ENCODE measurements around the gene SOAT2. TPM values are rescaled to one million over a fixed set of nuclear protein-coding genes. Genes with fewer than 3 reads are reported as not detected.

The SOAT2 gene
- total and polyA plus RNA-seq, 7 experiments from 2014 or later: 0.31 to 0.69 (median 0.46) TPM; not detected in 2

GRCh38 chr12:53079226-53080117 is 23.8 kb upstream of the SOAT2 start, which contains the start of gene SPRYD3:
TSS of gene SPRYD3 (minus strand) at chr12:53079390. CDS start at chr12:53079333, 57 bp downstream.
- peaks cover 0 to 3% (median 0%) of the 10 kb centered on the region in 5 donors for H3K27me3 Mint-ChIP-seq
- H3K9me3 Mint-ChIP-seq: no peaks in the 10 kb centered on the region
- peaks cover 26 to 53% (median 40%) of the 10 kb centered on the region in 7 donors for H3K4me1 Mint-ChIP-seq
- H3K27ac Mint-ChIP-seq: peak within 1 kb of the TSS; percentile 95 to 98 (median 96)
- ATAC-seq (peak; percentile 99), DNase-seq (peak; percentile 96 to 99 (median 97))
- ChIA-PET POLR2A (interaction anchor here (0.6 to 4.2 kb wide), 23 partner anchors 9 to 422 kb away, joined by 3 to 35 read pairs (median 6); partner anchors contain the start of genes AAAS, CSAD, EIF4B and IGFBP6), CTCF (interaction anchor here (0.6 to 4.9 kb wide), 8 partner anchors 13 to 1122 kb away, joined by 3 to 38 read pairs (median 4); partner anchors contain the start of gene IGFBP6)
- Histone ChIP-seq H3K36me3 (ENCODE audit: control insufficient read depth in 2 of 3, insufficient read depth in 3 of 3, low read length in 3 of 3) (peaks cover 0 to 34% (median 7%) of the 10 kb centered on the region in 3 experiments), H3K4me3 (ENCODE audit: low read length) (peak within 1 kb of the TSS; percentile 95), H3K27me3 (ENCODE audit: control insufficient read depth in 2 of 2, insufficient read depth in 2 of 2, low read length in 2 of 2) (no peaks in the 10 kb centered on the region), H3K4me1 (ENCODE audit: control insufficient read depth in 2 of 2, insufficient read depth in 2 of 2, low read length in 2 of 2) (peaks cover 10 to 14% of the 10 kb centered on the region in 2 donors), H3K27ac (ENCODE audit: low read depth, low read length) (peak within 1 kb of the TSS; percentile 93), H3K9me3 (ENCODE audit: control insufficient read depth in 2 of 3, low read length in 3 of 3) (no peaks in the 10 kb centered on the region)
- H3K36me3 Mint-ChIP-seq: peaks cover 0 to 16% (median 9%) of the 10 kb centered on the region in 5 donors
- intact Hi-C loops (cut with micrococcal nuclease): loop anchor here (1.0 to 2.0 kb wide), 8 partner anchors 13 to 373 kb away; partner anchors contain the start of genes CSAD (in 2 of the 2), EIF4B (in 2 of the 2), ZNF740 (in 2 of the 2) and ESPL1 (in 1 of the 2)
- H3K4me3 Mint-ChIP-seq: peak within 1 kb of the TSS; percentile 90 to 98 (median 92)

- no peak for ATAC-seq
- CTCF ChIA-PET: interaction anchor here (2.0 kb wide), 1 partner anchor 15 kb away, joined by 5 read pairs; no protein-coding TSS in a partner anchor
- no peak overlapping the region for H3K4me3 ChIP-seq (ENCODE audit: low read length)
- no peak for DNase-seq
- H3K27me3 Mint-ChIP-seq: peaks cover 0 to 16% (median 0%) of the 10 kb centered on the region in 5 donors
- no peaks in the 10 kb centered on the region for H3K9me3 ChIP-seq (ENCODE audit: control insufficient read depth in 2 of 3, low read length in 3 of 3)
- intact Hi-C loops (cut with micrococcal nuclease): no loop called here
- H3K4me1 ChIP-seq (ENCODE audit: control insufficient read depth in 2 of 2, insufficient read depth in 2 of 2, low read length in 2 of 2): peaks cover 6 to 8% of the 10 kb centered on the region in 2 donors
- H3K36me3 Mint-ChIP-seq: no peaks in the 10 kb centered on the region
- H3K27me3 ChIP-seq (ENCODE audit: control insufficient read depth in 2 of 2, insufficient read depth in 2 of 2, low read length in 2 of 2): no peaks in the 10 kb centered on the region
- no peak overlapping the region for H3K27ac Mint-ChIP-seq
- no peak overlapping the region for H3K27ac ChIP-seq (ENCODE audit: low read depth, low read length)
- no peaks in the 10 kb centered on the region for H3K9me3 Mint-ChIP-seq
- peaks cover 0 to 3% (median 0%) of the 10 kb centered on the region in 3 experiments for H3K36me3 ChIP-seq (ENCODE audit: control insufficient read depth in 2 of 3, insufficient read depth in 3 of 3, low read length in 3 of 3)
- H3K4me1 Mint-ChIP-seq: peaks cover 11 to 29% (median 22%) of the 10 kb centered on the region in 7 donors
- POLR2A ChIA-PET: interaction anchor here (0.9 kb wide), 1 partner anchor 15 kb away, joined by 3 read pairs; no protein-coding TSS in a partner anchor
- no peak overlapping the region for H3K4me3 Mint-ChIP-seq
Observed at GRCh38 chr12:53082637-53083175, 20.6 kb upstream of the SOAT2 start.

GRCh38 chr12:53086361-53086760 is 16.9 kb upstream of the SOAT2 start:
- Mint-ChIP-seq H3K27me3 (peaks cover 0 to 36% (median 0%) of the 10 kb centered on the region in 5 donors), H3K9me3 (no peaks in the 10 kb centered on the region), H3K27ac (no peak overlapping the region), H3K4me3 (no peak overlapping the region), H3K4me1 (peaks cover 0 to 5% (median 0%) of the 10 kb centered on the region in 7 donors), H3K36me3 (no peaks in the 10 kb centered on the region)
- Histone ChIP-seq H3K4me3 (ENCODE audit: low read length) (no peak overlapping the region), H3K27ac (ENCODE audit: low read depth, low read length) (no peak overlapping the region), H3K4me1 (ENCODE audit: control insufficient read depth in 2 of 2, insufficient read depth in 2 of 2, low read length in 2 of 2) (no peaks in the 10 kb centered on the region), H3K36me3 (ENCODE audit: control insufficient read depth in 2 of 3, insufficient read depth in 3 of 3, low read length in 3 of 3) (no peaks in the 10 kb centered on the region), H3K27me3 (ENCODE audit: control insufficient read depth in 2 of 2, insufficient read depth in 2 of 2, low read length in 2 of 2) (no peaks in the 10 kb centered on the region), H3K9me3 (ENCODE audit: control insufficient read depth in 2 of 3, low read length in 3 of 3) (no peaks in the 10 kb centered on the region)
- ATAC-seq (no peak), DNase-seq (no peak)
- CTCF ChIA-PET: interaction anchor here (0.8 to 2.0 kb wide), 2 partner anchors 11 to 19 kb away, joined by 3 to 5 read pairs; partner anchors contain the start of gene IGFBP6
- POLR2A ChIA-PET: interaction anchor here (0.6 to 1.5 kb wide), 2 partner anchors 11 to 195 kb away, joined by 3 read pairs; no protein-coding TSS in a partner anchor
- intact Hi-C loops (cut with micrococcal nuclease): no loop called here

DNA sequence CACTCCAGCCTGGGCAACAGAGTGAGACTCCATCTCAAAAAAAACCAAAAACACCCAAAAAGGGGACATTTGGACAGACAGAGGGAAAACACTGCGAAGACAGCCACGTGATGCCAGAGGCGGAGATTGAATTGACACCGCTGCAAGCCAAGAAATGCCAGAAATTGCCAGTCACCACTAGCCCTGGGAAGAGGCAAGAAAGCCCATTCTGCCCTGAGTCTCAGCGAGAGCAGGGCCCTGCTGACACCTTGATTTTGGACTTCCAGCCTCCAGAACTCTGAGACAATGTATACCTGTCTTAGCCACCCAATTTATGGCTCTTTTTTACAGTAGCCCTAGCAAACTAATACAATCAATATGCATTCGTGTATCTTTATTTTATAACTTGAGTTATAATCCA is 13.2 kb upstream of the SOAT2 start:
- intact Hi-C loops (cut with micrococcal nuclease): no loop called here
- DNase-seq (no peak), ATAC-seq (no peak)
- Histone ChIP-seq H3K4me3 (ENCODE audit: low read length) (no peak overlapping the region), H3K4me1 (ENCODE audit: control insufficient read depth in 2 of 2, insufficient read depth in 2 of 2, low read length in 2 of 2) (no peaks in the 10 kb centered on the region), H3K9me3 (ENCODE audit: control insufficient read depth in 2 of 3, low read length in 3 of 3) (no peaks in the 10 kb centered on the region), H3K27me3 (ENCODE audit: control insufficient read depth in 2 of 2, insufficient read depth in 2 of 2, low read length in 2 of 2) (no peaks in the 10 kb centered on the region), H3K27ac (ENCODE audit: low read depth, low read length) (no peak overlapping the region), H3K36me3 (ENCODE audit: control insufficient read depth in 2 of 3, insufficient read depth in 3 of 3, low read length in 3 of 3) (no peaks in the 10 kb centered on the region)
- ChIA-PET POLR2A (interaction anchor here (0.7 to 1.4 kb wide), 2 partner anchors 11 to 101 kb away, joined by 3 to 6 read pairs; partner anchors contain the start of gene SPRYD3), CTCF (interaction anchor here (1.0 to 1.4 kb wide), 2 partner anchors 12 to 13 kb away, joined by 3 read pairs; partner anchors contain the start of gene SOAT2)
- Mint-ChIP-seq H3K27ac (peak overlapping the region in 1 of 9 donors; percentile 55), H3K4me3 (no peak overlapping the region), H3K36me3 (no peaks in the 10 kb centered on the region), H3K4me1 (peaks cover 0 to 5% (median 0%) of the 10 kb centered on the region in 7 donors), H3K9me3 (no peaks in the 10 kb centered on the region), H3K27me3 (peaks cover 0 to 50% (median 5%) of the 10 kb centered on the region in 5 donors)

DNA sequence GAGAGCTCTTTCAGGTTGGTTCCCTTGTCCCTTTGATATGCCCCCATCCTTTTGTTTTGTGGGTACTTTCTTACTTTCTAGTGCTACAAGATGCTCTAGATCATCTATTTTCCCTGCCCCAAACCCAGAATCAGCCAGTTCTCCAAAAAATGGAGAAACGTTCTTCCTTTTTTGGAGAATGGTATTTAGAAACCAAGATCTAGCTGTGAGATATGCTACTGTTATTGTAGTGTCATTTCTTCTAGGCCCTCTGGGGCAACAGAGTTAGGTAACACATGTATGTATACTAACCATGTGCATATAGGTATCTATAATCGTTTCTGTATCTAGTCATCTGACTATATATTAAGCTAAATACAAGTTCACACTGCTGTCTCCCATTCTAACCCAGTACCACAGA is 12.7 kb upstream of the SOAT2 start:
- no peaks in the 10 kb centered on the region for H3K27me3 ChIP-seq (ENCODE audit: control insufficient read depth in 2 of 2, insufficient read depth in 2 of 2, low read length in 2 of 2)
- H3K9me3 Mint-ChIP-seq: no peaks in the 10 kb centered on the region
- H3K36me3 Mint-ChIP-seq: no peaks in the 10 kb centered on the region
- intact Hi-C loops (cut with micrococcal nuclease): no loop called here
- no peaks in the 10 kb centered on the region for H3K9me3 ChIP-seq (ENCODE audit: control insufficient read depth in 2 of 3, low read length in 3 of 3)
- peaks cover 0 to 5% (median 0%) of the 10 kb centered on the region in 7 donors for H3K4me1 Mint-ChIP-seq
- DNase-seq (no peak), ATAC-seq (no peak)
- ChIA-PET POLR2A (interaction anchor here (0.7 to 1.4 kb wide), 3 partner anchors 9 to 101 kb away, joined by 3 to 6 read pairs (median 3); partner anchors contain the start of gene SPRYD3), CTCF (interaction anchor here (0.5 to 1.4 kb wide), 3 partner anchors 12 to 25 kb away, joined by 3 read pairs; partner anchors contain the start of gene SOAT2)
- H3K4me1 ChIP-seq (ENCODE audit: control insufficient read depth in 2 of 2, insufficient read depth in 2 of 2, low read length in 2 of 2): no peaks in the 10 kb centered on the region
- peaks cover 0 to 50% (median 5%) of the 10 kb centered on the region in 5 donors for H3K27me3 Mint-ChIP-seq
- no peak overlapping the region for H3K4me3 Mint-ChIP-seq
- H3K27ac Mint-ChIP-seq: no peak overlapping the region
- H3K36me3 ChIP-seq (ENCODE audit: control insufficient read depth in 2 of 3, insufficient read depth in 3 of 3, low read length in 3 of 3): no peaks in the 10 kb centered on the region
- H3K4me3 ChIP-seq (ENCODE audit: low read length): no peak overlapping the region
- no peak overlapping the region for H3K27ac ChIP-seq (ENCODE audit: low read depth, low read length)

GRCh38 chr12:53091756-53092155 is 11.5 kb upstream of the SOAT2 start:
- no peak for ATAC-seq
- no peak for DNase-seq
- Mint-ChIP-seq H3K27me3 (peaks cover 0 to 55% (median 4%) of the 10 kb centered on the region in 5 donors), H3K9me3 (no peaks in the 10 kb centered on the region), H3K36me3 (no peaks in the 10 kb centered on the region), H3K27ac (no peak overlapping the region), H3K4me3 (no peak overlapping the region), H3K4me1 (peaks cover 0 to 12% (median under 1%) of the 10 kb centered on the region in 7 donors)
- ChIA-PET POLR2A (interaction anchor here (1.0 to 2.0 kb wide), 2 partner anchors 12 to 16 kb away, joined by 3 to 8 read pairs; partner anchors contain the start of gene SPRYD3), CTCF (interaction anchor here (1.0 kb wide), 1 partner anchor 26 kb away, joined by 3 read pairs; no protein-coding TSS in a partner anchor)
- H3K36me3 ChIP-seq (ENCODE audit: control insufficient read depth in 2 of 3, insufficient read depth in 3 of 3, low read length in 3 of 3): no peaks in the 10 kb centered on the region
- H3K27me3 ChIP-seq (ENCODE audit: control insufficient read depth in 2 of 2, insufficient read depth in 2 of 2, low read length in 2 of 2): no peaks in the 10 kb centered on the region
- H3K4me3 ChIP-seq (ENCODE audit: low read length): no peak overlapping the region
- intact Hi-C loops (cut with micrococcal nuclease): no loop called here
- no peaks in the 10 kb centered on the region for H3K9me3 ChIP-seq (ENCODE audit: control insufficient read depth in 2 of 3, low read length in 3 of 3)
- no peaks in the 10 kb centered on the region for H3K4me1 ChIP-seq (ENCODE audit: control insufficient read depth in 2 of 2, insufficient read depth in 2 of 2, low read length in 2 of 2)
- no peak overlapping the region for H3K27ac ChIP-seq (ENCODE audit: low read depth, low read length)

Data from naive thymus-derived CD4-positive, alpha-beta T cell (primary cell).